Uterus (tissue), 2 donors: Measurements from ENCODE around the gene MOB3C.

Source experiments
- CTCF ChIP-seq, 4 experiments: fragments of 200-600 bp in 2 of 4; fragments of 450-650 bp in 2 of 4; sonication (generic) in 2 of 4; IDR thresholded peaks; one replicate each; pipeline ENCODE4 v1.5.1; 2016 to 2019; ENCODE audit warnings: antibody characterized with exemption in 4 of 4, mild to moderate bottlenecking in 2 of 4, moderate library complexity in 1 of 4
- POLR2A ChIP-seq, 2 donors: fragments of 450-650 bp; IDR thresholded peaks; one replicate each; pipeline ENCODE4 v1.6.1; 2016; ENCODE audit warnings: antibody characterized with exemption in 2 of 2, mild to moderate bottlenecking in 1 of 2, moderate library complexity in 1 of 2

GRCh38 chr1:46575778-46576177 is 40.8 kb downstream of the MOB3C start:
- TF ChIP-seq CTCF (IDR thresholded peaks at IDR 0.05) = no peak
- TF ChIP-seq POLR2A (IDR thresholded peaks at IDR 0.05) = no peak
